A673 (cell line): ENCODE results near the gene TRIM37. TPM values are rescaled to one million over a fixed set of nuclear protein-coding genes. Genes with fewer than 3 reads are reported as not detected.
A peak's percentile ranks its signal among the peaks of the same experiment; 100 is the strongest.

ENCODE experiments used
- BruUV-seq: library from RNA; stranded (reverse); fragments of 400-500 nt; replicated peaks from 2 replicates; lab custom pipeline; 2021; lab: Mats Ljungman, UMichigan
- CTCF ChIA-PET: fragments of 300-600 bp; sonication (Branson Sonifier 250); formaldehyde crosslinking; loops from one replicate; lab custom pipeline; 2022; ENCODE audit warnings: antibody characterized with exemption; lab: Charles Lee
- POLR2A ChIA-PET: fragments of 300-600 bp; sonication (Branson Sonifier 250); formaldehyde crosslinking; loops from one replicate; lab custom pipeline; 2022; ENCODE audit warnings: antibody characterized with exemption; ENCODE audit not compliant: low non-redundant PET; lab: Charles Lee
- DNase-seq: peaks from one replicate; pipeline ENCODE4 v3.0.0-alpha.2; 2015; ENCODE audit warnings: low spot score
- H3K27ac ChIP-seq: fragments of 200-600 bp; sonication (generic); 2 replicates; pipeline ENCODE4 v1.5.1; 2016; ENCODE audit warnings: mixed run types, low read depth, mild to moderate bottlenecking, mixed read lengths, antibody characterized with exemption, low read length; ENCODE audit not compliant: poor library complexity, severe bottlenecking
- H3K27me3 ChIP-seq: fragments of 200-600 bp; sonication (generic); replicated peaks from 2 replicates; pipeline ENCODE4 v1.6.1; 2017; ENCODE audit warnings: mixed run types, low read depth, mild to moderate bottlenecking, mixed read lengths, antibody characterized with exemption, low read length; ENCODE audit not compliant: insufficient read depth, poor library complexity
- H3K36me3 ChIP-seq: fragments of 200-600 bp; sonication (generic); 2 replicates; pipeline ENCODE4 v1.6.1; 2016; ENCODE audit warnings: mixed run types, mild to moderate bottlenecking, mixed read lengths, antibody characterized with exemption, low read length; ENCODE audit not compliant: insufficient read depth, poor library complexity, severe bottlenecking
- H3K4me1 ChIP-seq: fragments of 200-600 bp; sonication (generic); 2 replicates; pipeline ENCODE4 v1.6.1; 2017; ENCODE audit warnings: mixed run types, mild to moderate bottlenecking, mixed read lengths, antibody characterized with exemption, low read length; ENCODE audit not compliant: insufficient read depth, poor library complexity, severe bottlenecking
- H3K4me3 ChIP-seq: fragments of 200-600 bp; sonication (generic); 2 replicates; pipeline ENCODE4 v1.5.1; 2016; ENCODE audit warnings: low read depth, mixed run types, mild to moderate bottlenecking, mixed read lengths, low read length; ENCODE audit not compliant: poor library complexity, severe bottlenecking
- H3K9me3 ChIP-seq: fragments of 200-600 bp; sonication (generic); 2 replicates; pipeline ENCODE4 v1.6.1; 2016; ENCODE audit warnings: mixed run types, low read depth, mild to moderate bottlenecking, mixed read lengths, antibody characterized with exemption, low read length; ENCODE audit not compliant: poor library complexity, severe bottlenecking
- EZH2 ChIP-seq: fragments of 200-600 bp; sonication (generic); IDR thresholded peaks from 2 replicates; pipeline ENCODE4 v1.6.1; 2017; ENCODE audit warnings: borderline replicate concordance, low read depth, mild to moderate bottlenecking, mixed read lengths, antibody characterized with exemption, low read length; ENCODE audit not compliant: poor library complexity, severe bottlenecking
- intact Hi-C: fragments of 100-400 bp; cut with micrococcal nuclease; formaldehyde crosslinking; loops from one replicate; pipeline ENCODE4 v1.10.0; 2022; ENCODE audit not compliant: unreplicated experiment
- total RNA-seq: library from RNA; stranded (reverse); gene quantifications from 2 replicates; pipeline ENCODE4 v1.2.3, GENCODE V29; 2021
- TF ChIP-seq, protein P1 (sequence below): fragments of 300-800, 200-600 bp; sonication (generic); conservative IDR thresholded peaks from 2 replicates; pipeline ENCODE4 v1.5.1; 2017; ENCODE audit warnings: low read depth, mild to moderate bottlenecking, antibody characterized with exemption, low read length, moderate library complexity, mixed read lengths

TRIM37 gene
- total RNA-seq, 1 experiment from 2014 or later, result 39.4 TPM

DNA sequence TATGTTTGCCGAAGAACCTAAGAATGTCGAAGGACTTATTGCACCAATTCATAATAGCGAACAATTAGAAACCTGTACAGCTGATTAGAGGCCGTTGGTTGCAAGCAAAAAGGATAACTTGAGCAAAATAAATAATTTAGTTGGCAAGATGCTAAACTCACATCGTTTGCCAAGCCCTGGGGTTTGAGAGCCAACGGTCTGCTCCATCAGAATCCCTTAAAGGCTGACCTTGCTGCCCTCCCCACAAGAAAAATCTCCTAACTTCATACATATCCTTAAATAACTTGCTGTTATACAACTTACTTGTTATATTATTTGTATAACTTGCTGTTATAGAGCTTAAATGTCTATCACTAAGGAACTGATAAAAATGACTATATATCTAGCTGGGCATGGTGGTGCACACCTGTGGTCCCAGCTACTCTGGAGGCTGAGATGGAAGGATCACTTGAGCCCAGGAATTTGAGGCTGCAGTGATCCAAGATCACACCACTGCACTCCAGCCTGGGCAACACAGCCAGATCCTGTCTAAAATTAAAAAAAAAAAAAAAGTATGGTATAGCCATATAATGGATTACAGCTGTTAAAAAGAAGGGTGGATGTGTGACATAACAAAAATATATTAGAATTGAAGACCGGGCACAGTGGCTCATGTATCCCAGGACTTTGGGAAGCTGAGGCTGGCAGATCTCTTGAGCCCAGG lies 1.9 kb upstream of the TRIM37 start:
- no TSS peak for BruUV-seq
- intact Hi-C loops, result loop anchor here (5.0 kb wide), 1 partner anchor 44 kb away; no protein-coding TSS in a partner anchor
- Histone ChIP-seq H3K4me3 (peak overlapping the region; percentile 1), H3K4me1 (no peaks in the 10 kb centered on the region), H3K36me3 (peaks cover 10% of the 10 kb centered on the region), H3K9me3 (no peaks in the 10 kb centered on the region), H3K27me3 (no peaks in the 10 kb centered on the region), H3K27ac (no peak overlapping the region)
- ChIA-PET POLR2A (no interaction called here), CTCF (no interaction called here)
- no peak for TF ChIP-seq EZH2
- TF ChIP-seq, protein P1, sequence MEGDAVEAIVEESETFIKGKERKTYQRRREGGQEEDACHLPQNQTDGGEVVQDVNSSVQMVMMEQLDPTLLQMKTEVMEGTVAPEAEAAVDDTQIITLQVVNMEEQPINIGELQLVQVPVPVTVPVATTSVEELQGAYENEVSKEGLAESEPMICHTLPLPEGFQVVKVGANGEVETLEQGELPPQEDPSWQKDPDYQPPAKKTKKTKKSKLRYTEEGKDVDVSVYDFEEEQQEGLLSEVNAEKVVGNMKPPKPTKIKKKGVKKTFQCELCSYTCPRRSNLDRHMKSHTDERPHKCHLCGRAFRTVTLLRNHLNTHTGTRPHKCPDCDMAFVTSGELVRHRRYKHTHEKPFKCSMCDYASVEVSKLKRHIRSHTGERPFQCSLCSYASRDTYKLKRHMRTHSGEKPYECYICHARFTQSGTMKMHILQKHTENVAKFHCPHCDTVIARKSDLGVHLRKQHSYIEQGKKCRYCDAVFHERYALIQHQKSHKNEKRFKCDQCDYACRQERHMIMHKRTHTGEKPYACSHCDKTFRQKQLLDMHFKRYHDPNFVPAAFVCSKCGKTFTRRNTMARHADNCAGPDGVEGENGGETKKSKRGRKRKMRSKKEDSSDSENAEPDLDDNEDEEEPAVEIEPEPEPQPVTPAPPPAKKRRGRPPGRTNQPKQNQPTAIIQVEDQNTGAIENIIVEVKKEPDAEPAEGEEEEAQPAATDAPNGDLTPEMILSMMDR, result no peak
- DNase-seq, result no peak

DNA sequence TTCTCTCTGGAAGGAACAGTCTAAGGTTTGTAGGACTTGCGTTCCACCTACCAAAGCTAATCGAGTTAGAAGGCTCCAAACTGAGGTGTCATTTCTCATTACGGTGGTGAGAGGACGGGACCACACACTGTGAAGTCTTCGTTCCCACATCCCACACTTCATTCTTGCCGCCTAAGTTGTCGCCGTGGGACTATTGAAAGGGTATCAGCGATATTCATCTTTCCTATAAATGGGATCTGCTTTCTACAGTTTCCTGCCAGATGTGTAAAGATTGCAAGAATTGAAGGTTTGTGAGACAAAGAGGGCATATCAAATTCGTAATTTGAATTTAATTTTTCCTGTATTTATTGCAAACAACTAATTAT lies 608 bp upstream of the TRIM37 start:
- H3K4me1 ChIP-seq, result no peaks in the 10 kb centered on the region
- TF ChIP-seq, protein P1, result no peak
- no peak for TF ChIP-seq EZH2

DNA sequence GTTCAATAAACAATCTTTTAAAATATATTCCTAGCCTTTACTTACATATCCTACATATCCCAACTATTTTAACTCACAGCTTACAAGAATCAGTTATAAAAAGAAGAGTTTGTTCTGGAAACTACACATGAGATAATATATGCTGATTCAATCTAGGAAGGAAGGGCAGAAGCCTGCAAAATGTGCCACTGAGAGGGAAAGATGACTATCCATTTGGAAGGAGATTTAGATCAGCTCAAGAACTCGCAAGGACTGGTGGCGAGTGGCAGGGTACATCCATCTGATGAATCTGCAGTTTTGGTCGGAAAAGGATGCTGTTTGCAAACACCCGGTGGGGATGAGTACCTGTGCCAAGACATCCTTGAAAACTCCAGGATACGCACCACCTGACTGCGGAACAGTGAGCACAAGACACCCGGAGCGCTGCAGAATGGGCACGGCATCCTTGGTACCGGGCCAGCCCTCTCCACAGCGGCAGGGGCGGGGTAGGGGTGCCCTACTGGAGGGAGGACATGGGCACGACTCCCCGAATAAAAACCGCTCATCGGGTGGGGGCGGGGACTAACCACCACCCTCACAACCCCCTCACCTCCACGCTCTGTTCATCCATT lies 723 bp downstream of the TRIM37 start:
- no peaks in the 10 kb centered on the region for H3K36me3 ChIP-seq
- intact Hi-C loops, result loop anchor here (5.0 kb wide), 1 partner anchor 46 kb away; no protein-coding TSS in a partner anchor
- no peaks in the 10 kb centered on the region for H3K4me1 ChIP-seq
- no peak for TF ChIP-seq EZH2
- TF ChIP-seq, protein P1, result no peak
- no peaks in the 10 kb centered on the region for H3K9me3 ChIP-seq
- no peaks in the 10 kb centered on the region for H3K27me3 ChIP-seq
- H3K4me3 ChIP-seq, result peak overlapping the region; percentile 97
- no TSS peak for BruUV-seq
- POLR2A ChIA-PET, result no interaction called here
- peak; percentile 68 for DNase-seq
- peak overlapping the region; percentile 89 for H3K27ac ChIP-seq
- CTCF ChIA-PET, result interaction anchor here (1.0 to 1.1 kb wide), 2 partner anchors 395 to 587 kb away, joined by 3 read pairs; no protein-coding TSS in a partner anchor

More for the DNA sequence above, 608 bp upstream of the TRIM37 start:
- DNase-seq, result no peak
- intact Hi-C loops, result loop anchor here (5.0 kb wide), 1 partner anchor 45 kb away; no protein-coding TSS in a partner anchor
- H3K27me3 ChIP-seq, result no peaks in the 10 kb centered on the region
- no peaks in the 10 kb centered on the region for H3K9me3 ChIP-seq
- H3K36me3 ChIP-seq, result peaks cover 6% of the 10 kb centered on the region
- POLR2A ChIA-PET, result interaction anchor here (0.5 to 0.8 kb wide), 2 partner anchors 287 to 475 kb away, joined by 3 read pairs; no protein-coding TSS in a partner anchor
- peak overlapping the region; percentile 89 for H3K27ac ChIP-seq
- CTCF ChIA-PET, result interaction anchor here (1.1 kb wide), 1 partner anchor 396 kb away, joined by 3 read pairs; no protein-coding TSS in a partner anchor
- peak overlapping the region; percentile 97 for H3K4me3 ChIP-seq
- TSS peak; percentile 74 for BruUV-seq
